Measurements from ENCODE around the gene NEURL1.

The NEURL1 gene

GRCh38 chr10:103598654-103599115, 105.2 kb downstream of the NEURL1 start:
- no peaks in the 10 kb centered on the region for H3K36me3 ChIP-seq (ENCODE audit: control insufficient read depth, insufficient read depth, low read length)
- H3K79me2 ChIP-seq, result no peaks in the 10 kb centered on the region
- peak; percentile 73 for TF ChIP-seq CTCF (IDR thresholded peaks at IDR 0.05)
- no peak overlapping the region for H3K4me2 ChIP-seq (ENCODE audit: low read length)
- H3K9me3 ChIP-seq (ENCODE audit: control insufficient read depth, low read length), result no peaks in the 10 kb centered on the region
- no peaks in the 10 kb centered on the region for H3K27me3 ChIP-seq (ENCODE audit: control insufficient read depth, insufficient read depth, low read length)
- no peaks in the 10 kb centered on the region for H3K4me1 ChIP-seq
- H3K27ac ChIP-seq, result no peak overlapping the region
- H3K9ac ChIP-seq, result no peak overlapping the region
- H2AFZ ChIP-seq, result no peak overlapping the region
- H3K4me3 ChIP-seq (ENCODE audit: low read depth, low read length), result no peak overlapping the region

GRCh38 chr10:103599211-103599610, 105.7 kb downstream of the NEURL1 start:
- no peak overlapping the region for H2AFZ ChIP-seq
- H3K4me2 ChIP-seq (ENCODE audit: low read length), result no peak overlapping the region
- H3K9me3 ChIP-seq (ENCODE audit: control insufficient read depth, low read length), result no peaks in the 10 kb centered on the region
- no peaks in the 10 kb centered on the region for H3K27me3 ChIP-seq (ENCODE audit: control insufficient read depth, insufficient read depth, low read length)
- H3K9ac ChIP-seq, result no peak overlapping the region
- no peaks in the 10 kb centered on the region for H3K79me2 ChIP-seq
- no peaks in the 10 kb centered on the region for H3K36me3 ChIP-seq (ENCODE audit: control insufficient read depth, insufficient read depth, low read length)
- no peak overlapping the region for H3K27ac ChIP-seq
- no peak overlapping the region for H3K4me3 ChIP-seq (ENCODE audit: low read depth, low read length)
- TF ChIP-seq CTCF (IDR thresholded peaks at IDR 0.05), result no peak
- H3K4me1 ChIP-seq, result no peaks in the 10 kb centered on the region

GRCh38 chr10:103599907-103600306, 106.4 kb downstream of the NEURL1 start:
- Histone ChIP-seq H3K9me3 (ENCODE audit: control insufficient read depth, low read length) (no peaks in the 10 kb centered on the region), H3K79me2 (no peaks in the 10 kb centered on the region), H3K4me3 (ENCODE audit: low read depth, low read length) (no peak overlapping the region), H3K9ac (no peak overlapping the region), H2AFZ (no peak overlapping the region), H3K4me1 (no peaks in the 10 kb centered on the region), H3K27me3 (ENCODE audit: control insufficient read depth, insufficient read depth, low read length) (no peaks in the 10 kb centered on the region), H3K36me3 (ENCODE audit: control insufficient read depth, insufficient read depth, low read length) (no peaks in the 10 kb centered on the region), H3K27ac (no peak overlapping the region), H3K4me2 (ENCODE audit: low read length) (no peak overlapping the region)
- no peak for TF ChIP-seq CTCF (IDR thresholded peaks at IDR 0.05)

- Histone ChIP-seq H3K79me2 (no peaks in the 10 kb centered on the region), H2AFZ (no peak overlapping the region), H3K27me3 (ENCODE audit: control insufficient read depth, insufficient read depth, low read length) (no peaks in the 10 kb centered on the region), H3K9me3 (ENCODE audit: control insufficient read depth, low read length) (no peaks in the 10 kb centered on the region), H3K4me3 (ENCODE audit: low read depth, low read length) (no peak overlapping the region), H3K9ac (no peak overlapping the region), H3K4me1 (no peaks in the 10 kb centered on the region), H3K36me3 (ENCODE audit: control insufficient read depth, insufficient read depth, low read length) (no peaks in the 10 kb centered on the region), H3K4me2 (ENCODE audit: low read length) (no peak overlapping the region), H3K27ac (no peak overlapping the region)
- no peak for TF ChIP-seq CTCF (IDR thresholded peaks at IDR 0.05)
These were observed 106.8 kb downstream of the NEURL1 start for GRCh38 chr10:103600325-103600724.

- Histone ChIP-seq H3K9me3 (ENCODE audit: control insufficient read depth, low read length) (no peaks in the 10 kb centered on the region), H3K79me2 (no peaks in the 10 kb centered on the region), H3K4me3 (ENCODE audit: low read depth, low read length) (no peak overlapping the region), H2AFZ (no peak overlapping the region), H3K9ac (no peak overlapping the region), H3K27me3 (ENCODE audit: control insufficient read depth, insufficient read depth, low read length) (no peaks in the 10 kb centered on the region), H3K4me2 (ENCODE audit: low read length) (no peak overlapping the region), H3K27ac (no peak overlapping the region), H3K4me1 (no peaks in the 10 kb centered on the region), H3K36me3 (ENCODE audit: control insufficient read depth, insufficient read depth, low read length) (no peaks in the 10 kb centered on the region)
- no peak for TF ChIP-seq CTCF (IDR thresholded peaks at IDR 0.05)
These were observed 107.6 kb downstream of the NEURL1 start for GRCh38 chr10:103600956-103601569.

Measured in parathyroid adenoma (tissue), 2 donors.